LNCaP clone FGC (cell line): ENCODE measurements around the gene GCK.

Source experiments
- DNase-seq: peaks from one replicate; pipeline ENCODE4 v3.0.0-alpha.2; 2011; ENCODE audit warnings: low read depth
- H3K4me3 ChIP-seq: 2 replicates; pipeline ENCODE4 v1.5.1; 2011; ENCODE audit warnings: mild to moderate bottlenecking, low read depth, low read length, control low read depth
- TF ChIP-seq, protein P1 (sequence below): IDR thresholded peaks from 2 replicates; pipeline ENCODE4 v1.5.1; 2012; ENCODE audit warnings: mild to moderate bottlenecking; ENCODE audit not compliant: control insufficient read depth, insufficient read depth; ENCODE audit errors: extremely low read depth

The GCK gene

DNA sequence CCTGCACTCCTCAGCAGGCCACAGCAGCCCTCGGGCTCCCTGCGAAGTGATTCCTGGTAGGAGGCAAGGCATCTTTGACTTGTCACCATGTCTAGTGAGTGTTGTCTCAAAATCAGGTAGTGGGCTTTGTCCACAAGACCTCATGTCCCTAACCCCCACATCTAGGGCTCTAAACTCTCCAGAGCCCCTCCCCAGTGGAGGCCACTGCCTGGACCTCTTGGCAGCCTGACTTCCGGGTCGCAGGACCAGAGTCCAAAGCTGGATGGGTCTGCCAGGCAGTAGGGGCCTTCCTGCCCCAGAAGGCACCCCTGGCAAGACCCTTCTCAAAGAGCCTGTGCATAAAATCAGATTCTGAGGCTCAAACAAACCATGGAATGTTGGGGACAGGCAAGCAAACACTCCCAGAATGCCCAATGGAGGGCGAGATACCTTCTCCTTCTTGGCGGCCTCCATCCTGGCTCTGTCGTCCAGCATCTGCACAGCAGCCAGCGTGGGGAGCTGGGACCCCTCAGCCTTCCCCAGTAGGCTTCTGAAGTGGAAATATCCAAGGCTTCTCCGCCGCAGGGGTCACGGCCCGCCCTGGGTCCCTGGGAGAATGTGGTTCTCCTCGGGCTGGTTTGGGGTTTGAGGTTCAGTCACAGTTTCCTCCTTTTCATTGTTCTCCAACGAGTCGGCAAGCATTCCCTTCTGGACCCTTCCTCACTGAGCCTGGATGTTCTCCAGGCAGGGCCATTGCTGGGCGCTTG is 586 bp downstream of the GCK start:
- no peak overlapping the region for H3K4me3 ChIP-seq
- TF ChIP-seq, protein P1, sequence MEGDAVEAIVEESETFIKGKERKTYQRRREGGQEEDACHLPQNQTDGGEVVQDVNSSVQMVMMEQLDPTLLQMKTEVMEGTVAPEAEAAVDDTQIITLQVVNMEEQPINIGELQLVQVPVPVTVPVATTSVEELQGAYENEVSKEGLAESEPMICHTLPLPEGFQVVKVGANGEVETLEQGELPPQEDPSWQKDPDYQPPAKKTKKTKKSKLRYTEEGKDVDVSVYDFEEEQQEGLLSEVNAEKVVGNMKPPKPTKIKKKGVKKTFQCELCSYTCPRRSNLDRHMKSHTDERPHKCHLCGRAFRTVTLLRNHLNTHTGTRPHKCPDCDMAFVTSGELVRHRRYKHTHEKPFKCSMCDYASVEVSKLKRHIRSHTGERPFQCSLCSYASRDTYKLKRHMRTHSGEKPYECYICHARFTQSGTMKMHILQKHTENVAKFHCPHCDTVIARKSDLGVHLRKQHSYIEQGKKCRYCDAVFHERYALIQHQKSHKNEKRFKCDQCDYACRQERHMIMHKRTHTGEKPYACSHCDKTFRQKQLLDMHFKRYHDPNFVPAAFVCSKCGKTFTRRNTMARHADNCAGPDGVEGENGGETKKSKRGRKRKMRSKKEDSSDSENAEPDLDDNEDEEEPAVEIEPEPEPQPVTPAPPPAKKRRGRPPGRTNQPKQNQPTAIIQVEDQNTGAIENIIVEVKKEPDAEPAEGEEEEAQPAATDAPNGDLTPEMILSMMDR, result no peak
- DNase-seq, result no peak

DNA sequence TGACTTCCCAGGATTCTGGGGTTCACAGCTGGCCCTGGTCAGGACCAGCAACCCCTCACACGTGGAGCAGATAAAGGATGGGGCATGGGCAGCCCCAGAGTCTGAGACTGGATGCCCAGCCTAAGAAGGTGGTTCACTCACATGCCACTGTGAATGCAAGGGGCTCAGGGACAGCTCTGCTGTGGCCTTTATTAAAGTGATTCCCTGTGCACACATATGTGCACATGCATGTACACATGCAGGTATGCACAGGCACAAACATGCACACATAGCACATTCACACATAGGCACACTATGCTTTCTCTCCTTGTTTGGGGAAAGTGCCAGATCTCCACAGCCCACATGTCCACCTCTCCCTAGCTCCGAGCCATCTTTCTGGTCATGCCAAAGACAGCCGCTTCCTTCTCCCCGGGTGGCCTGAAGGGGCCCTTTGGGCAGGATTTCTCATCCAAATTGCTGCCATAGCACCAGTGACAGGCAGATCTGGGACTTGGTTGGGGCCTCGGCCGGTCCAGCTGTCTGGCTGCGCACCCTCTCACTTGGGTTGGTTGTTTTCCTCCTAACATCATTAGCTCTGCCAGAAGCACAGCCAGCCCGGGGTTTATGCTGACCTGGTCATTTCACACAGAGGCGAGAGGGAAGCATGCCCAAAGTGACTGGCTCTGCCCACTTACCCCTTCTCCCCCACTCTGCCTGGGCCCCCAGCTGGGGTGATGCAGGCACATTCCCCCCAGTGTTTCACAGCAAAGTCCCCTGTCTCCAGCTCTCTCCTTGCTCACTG is 1.4 kb downstream of the GCK start:
- TF ChIP-seq, protein P1, result no peak

DNA sequence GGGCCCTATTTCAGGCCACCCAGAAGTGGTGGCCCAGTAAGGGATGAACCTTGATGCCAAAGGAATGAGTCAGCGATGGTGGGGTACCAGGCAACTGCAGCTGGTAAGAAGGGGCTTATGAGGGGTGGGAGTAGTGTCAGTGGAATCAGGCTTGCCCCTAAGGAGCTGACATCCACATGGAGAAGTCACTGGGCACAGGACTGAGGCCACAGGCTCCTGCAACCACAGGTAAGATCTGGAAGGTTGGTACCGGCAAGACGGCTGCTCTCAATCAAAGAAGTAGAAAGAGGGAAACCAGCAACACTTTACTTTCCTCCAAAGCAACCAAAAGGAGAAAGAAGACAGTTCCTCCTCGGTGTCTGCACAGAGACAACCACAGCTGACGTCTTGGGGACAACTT is 2.5 kb downstream of the GCK start:
- no peak for DNase-seq
- H3K4me3 ChIP-seq, result no peak overlapping the region
- TF ChIP-seq, protein P1, result no peak

More for the DNA sequence above, 1.4 kb downstream of the GCK start:
- no peak overlapping the region for H3K4me3 ChIP-seq
- no peak for DNase-seq

DNA sequence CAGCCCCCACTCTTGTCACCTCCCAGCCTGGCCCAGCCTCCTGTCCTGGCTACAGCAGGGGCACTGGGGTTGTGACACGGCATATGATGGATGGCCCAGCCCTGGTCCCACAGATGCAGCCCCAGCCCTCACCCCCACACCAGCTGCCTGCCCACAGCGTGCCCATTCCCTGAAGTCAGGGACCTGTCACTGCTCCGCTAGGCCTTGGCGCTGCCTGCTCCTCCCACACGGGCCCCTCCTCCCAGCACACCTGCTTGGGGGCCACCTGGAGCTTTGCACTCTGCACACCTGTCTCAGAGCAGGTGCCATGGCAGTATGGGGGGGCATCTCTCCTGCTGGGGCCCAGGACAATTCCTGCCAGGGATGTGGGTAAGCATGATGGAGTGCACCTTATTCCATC is 3.5 kb downstream of the GCK start:
- DNase-seq, result no peak
- H3K4me3 ChIP-seq, result no peak overlapping the region
- TF ChIP-seq, protein P1, result no peak

DNA sequence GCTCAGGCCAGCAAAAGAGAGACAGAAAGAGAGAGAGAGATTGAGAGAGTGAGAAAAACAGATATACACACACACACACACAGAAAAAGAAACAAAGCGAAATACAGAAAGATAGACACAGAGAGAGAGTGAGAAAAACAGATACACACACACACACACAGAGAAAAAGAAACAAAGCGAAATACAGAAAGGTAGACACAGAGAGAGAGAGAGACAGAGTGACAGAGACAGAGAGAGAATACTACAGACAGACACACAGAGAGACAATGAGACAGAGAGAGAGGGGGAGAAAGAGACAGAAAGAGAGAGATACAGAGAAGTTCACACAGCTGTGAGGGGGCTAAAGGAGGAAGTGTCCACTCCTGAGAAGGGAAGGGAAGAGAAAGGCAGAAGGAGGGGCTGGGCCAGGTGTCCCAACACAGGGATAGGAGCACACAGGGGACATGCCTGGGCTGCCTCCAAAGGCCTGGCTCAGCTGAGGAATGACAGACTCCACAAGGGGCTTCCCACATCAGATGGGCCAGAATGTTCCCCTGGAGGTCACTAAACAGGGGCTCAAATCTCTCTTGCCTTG is 4.3 kb downstream of the GCK start:
- no peak overlapping the region for H3K4me3 ChIP-seq
- DNase-seq, result no peak
- TF ChIP-seq, protein P1, result no peak

DNA sequence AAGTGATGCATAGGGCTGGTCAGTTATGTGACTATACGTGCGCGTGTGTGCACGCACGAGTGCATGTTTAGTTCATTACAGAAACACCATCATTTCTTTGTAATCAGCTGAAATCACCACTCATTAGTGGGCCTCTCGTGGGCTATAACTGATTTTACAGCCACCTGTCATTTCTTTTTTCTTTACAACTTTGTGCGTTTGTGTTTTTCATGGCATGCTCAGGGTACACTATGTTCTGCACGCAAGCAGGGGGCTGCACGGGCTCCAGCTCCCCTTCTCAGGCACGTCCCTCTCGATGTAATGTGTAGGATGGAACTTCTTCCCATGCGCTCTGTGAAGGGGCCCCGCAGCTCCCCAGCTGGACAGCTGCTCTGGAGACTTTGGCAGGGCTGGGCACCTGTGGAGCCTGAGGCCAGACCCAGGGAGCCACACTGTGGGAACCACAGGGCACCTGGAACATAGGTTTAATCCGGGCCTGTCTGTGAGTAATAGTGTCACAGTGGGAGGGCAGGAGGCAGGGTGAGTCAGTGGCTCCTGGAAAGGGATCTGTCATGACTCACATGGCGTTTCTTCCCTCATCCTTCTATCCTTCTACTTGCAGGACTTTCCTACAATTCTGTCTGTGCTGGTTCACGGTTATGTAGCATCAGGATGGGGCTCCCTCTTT is 4.9 kb downstream of the GCK start:
- no peak for DNase-seq
- no peak overlapping the region for H3K4me3 ChIP-seq
- TF ChIP-seq, protein P1, result no peak
